ENCODE measurements around the gene CABCOCO1. TPM values are rescaled to one million over a fixed set of nuclear protein-coding genes. Genes with fewer than 3 reads are reported as not detected.

CABCOCO1 gene
- total and polyA plus RNA-seq, 10 of the 15 experiments (the other 5 are each of a cell fraction or from before 2014, with no cell fraction given), result not detected

DNA sequence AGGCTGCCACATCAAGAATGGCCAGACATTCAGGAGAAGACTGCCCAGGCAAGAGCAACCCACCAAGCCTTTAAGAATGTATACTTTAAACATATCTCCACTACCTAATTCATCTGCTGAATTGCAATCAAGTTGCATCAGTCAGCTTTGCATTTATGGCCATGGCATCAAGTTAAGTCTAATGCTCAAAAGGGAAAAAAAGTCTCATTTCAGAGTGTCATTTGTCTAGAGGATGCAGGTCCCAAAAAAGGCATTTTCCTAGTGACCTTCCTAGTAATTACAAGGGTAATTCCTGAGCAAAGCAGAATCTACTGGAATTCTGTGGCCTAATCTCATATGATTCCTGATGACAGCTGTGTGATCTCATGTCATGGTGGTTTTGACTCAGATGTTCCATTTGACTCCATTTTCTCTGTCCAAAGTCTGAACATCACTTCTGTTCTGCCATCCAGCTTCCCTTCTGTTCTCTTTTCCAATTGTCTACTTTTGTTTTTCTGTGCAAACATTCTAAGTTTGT lies 7.3 kb upstream of the CABCOCO1 start:
- intact Hi-C loops (cut with micrococcal nuclease; ENCODE audit: unreplicated experiment) (no loop called here), in situ Hi-C loops (cut with MboI) (no loop called here)
- Histone ChIP-seq H3K9me3 (replicated peaks; ENCODE audit: control insufficient read depth, insufficient read depth, low read length) (no peaks in the 10 kb centered on the region), H3K4me2 (ENCODE audit: control insufficient read depth, insufficient read depth) (no peak overlapping the region), H3K27ac (ENCODE audit: control insufficient read depth, insufficient read depth) (no peak overlapping the region), H3K4me3 (no peak overlapping the region), H3K36me3 (ENCODE audit: control insufficient read depth in 2 of 2, insufficient read depth in 2 of 2, low read length in 1 of 2) (no peaks in the 10 kb centered on the region), H2AFZ (ENCODE audit: control insufficient read depth, low read depth, low read length) (no peak overlapping the region), H4K20me1 (ENCODE audit: control insufficient read depth, insufficient read depth) (no peaks in the 10 kb centered on the region), H3K4me1 (ENCODE audit: control insufficient read depth, insufficient read depth, low read length) (no peaks in the 10 kb centered on the region), H3K9ac (ENCODE audit: control insufficient read depth, insufficient read depth, low read length) (no peak overlapping the region), H3K27me3 (replicated peaks in 1 of 2; ENCODE audit: control insufficient read depth in 2 of 2, insufficient read depth in 2 of 2, low read length in 1 of 2) (no peaks in the 10 kb centered on the region), H3K79me2 (ENCODE audit: control insufficient read depth, insufficient read depth, low read length) (no peaks in the 10 kb centered on the region)
- ChIA-PET POLR2A (no interaction called here), RAD21 (ENCODE audit: unreplicated experiment) (no interaction called here), CTCF (no interaction called here), SMC1A (ENCODE audit: uncharacterized antibody, unreplicated experiment) (no interaction called here)
- ATAC-seq, result no peak
- no TSS peak for BruUV-seq (replicated peaks)
- no peak for DNase-seq (ENCODE audit: low read depth, low spot score)
- no peak for FAIRE-seq
- TF ChIP-seq, protein P1, sequence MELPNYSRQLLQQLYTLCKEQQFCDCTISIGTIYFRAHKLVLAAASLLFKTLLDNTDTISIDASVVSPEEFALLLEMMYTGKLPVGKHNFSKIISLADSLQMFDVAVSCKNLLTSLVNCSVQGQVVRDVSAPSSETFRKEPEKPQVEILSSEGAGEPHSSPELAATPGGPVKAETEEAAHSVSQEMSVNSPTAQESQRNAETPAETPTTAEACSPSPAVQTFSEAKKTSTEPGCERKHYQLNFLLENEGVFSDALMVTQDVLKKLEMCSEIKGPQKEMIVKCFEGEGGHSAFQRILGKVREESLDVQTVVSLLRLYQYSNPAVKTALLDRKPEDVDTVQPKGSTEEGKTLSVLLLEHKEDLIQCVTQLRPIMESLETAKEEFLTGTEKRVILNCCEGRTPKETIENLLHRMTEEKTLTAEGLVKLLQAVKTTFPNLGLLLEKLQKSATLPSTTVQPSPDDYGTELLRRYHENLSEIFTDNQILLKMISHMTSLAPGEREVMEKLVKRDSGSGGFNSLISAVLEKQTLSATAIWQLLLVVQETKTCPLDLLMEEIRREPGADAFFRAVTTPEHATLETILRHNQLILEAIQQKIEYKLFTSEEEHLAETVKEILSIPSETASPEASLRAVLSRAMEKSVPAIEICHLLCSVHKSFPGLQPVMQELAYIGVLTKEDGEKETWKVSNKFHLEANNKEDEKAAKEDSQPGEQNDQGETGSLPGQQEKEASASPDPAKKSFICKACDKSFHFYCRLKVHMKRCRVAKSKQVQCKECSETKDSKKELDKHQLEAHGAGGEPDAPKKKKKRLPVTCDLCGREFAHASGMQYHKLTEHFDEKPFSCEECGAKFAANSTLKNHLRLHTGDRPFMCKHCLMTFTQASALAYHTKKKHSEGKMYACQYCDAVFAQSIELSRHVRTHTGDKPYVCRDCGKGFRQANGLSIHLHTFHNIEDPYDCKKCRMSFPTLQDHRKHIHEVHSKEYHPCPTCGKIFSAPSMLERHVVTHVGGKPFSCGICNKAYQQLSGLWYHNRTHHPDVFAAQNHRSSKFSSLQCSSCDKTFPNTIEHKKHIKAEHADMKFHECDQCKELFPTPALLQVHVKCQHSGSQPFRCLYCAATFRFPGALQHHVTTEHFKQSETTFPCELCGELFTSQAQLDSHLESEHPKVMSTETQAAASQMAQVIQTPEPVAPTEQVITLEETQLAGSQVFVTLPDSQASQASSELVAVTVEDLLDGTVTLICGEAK (IDR thresholded peaks at IDR 0.05; ENCODE audit: borderline replicate concordance), result no peak
- no peak for TF ChIP-seq ZNF217 (IDR thresholded peaks at IDR 0.05)
- TF ChIP-seq, protein P2, sequence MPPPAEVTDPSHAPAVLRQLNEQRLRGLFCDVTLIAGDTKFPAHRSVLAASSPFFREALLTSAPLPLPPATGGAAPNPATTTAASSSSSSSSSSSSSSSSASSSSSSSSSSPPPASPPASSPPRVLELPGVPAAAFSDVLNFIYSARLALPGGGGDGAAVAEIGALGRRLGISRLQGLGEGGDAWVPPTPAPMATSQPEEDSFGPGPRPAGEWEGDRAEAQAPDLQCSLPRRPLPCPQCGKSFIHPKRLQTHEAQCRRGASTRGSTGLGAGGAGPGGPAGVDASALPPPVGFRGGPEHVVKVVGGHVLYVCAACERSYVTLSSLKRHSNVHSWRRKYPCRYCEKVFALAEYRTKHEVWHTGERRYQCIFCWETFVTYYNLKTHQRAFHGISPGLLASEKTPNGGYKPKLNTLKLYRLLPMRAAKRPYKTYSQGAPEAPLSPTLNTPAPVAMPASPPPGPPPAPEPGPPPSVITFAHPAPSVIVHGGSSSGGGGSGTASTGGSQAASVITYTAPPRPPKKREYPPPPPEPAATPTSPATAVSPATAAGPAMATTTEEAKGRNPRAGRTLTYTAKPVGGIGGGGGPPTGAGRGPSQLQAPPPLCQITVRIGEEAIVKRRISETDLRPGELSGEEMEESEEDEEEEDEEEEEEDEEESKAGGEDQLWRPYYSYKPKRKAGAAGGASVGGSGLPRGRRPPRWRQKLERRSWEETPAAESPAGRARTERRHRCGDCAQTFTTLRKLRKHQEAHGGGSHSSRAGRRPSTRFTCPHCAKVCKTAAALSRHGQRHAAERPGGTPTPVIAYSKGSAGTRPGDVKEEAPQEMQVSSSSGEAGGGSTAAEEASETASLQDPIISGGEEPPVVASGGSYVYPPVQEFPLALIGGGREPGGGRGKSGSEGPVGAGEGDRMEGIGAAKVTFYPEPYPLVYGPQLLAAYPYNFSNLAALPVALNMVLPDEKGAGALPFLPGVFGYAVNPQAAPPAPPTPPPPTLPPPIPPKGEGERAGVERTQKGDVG (CRISPR knock-in tag; IDR thresholded peaks at IDR 0.05), result no peak
- TF ChIP-seq, protein P3, sequence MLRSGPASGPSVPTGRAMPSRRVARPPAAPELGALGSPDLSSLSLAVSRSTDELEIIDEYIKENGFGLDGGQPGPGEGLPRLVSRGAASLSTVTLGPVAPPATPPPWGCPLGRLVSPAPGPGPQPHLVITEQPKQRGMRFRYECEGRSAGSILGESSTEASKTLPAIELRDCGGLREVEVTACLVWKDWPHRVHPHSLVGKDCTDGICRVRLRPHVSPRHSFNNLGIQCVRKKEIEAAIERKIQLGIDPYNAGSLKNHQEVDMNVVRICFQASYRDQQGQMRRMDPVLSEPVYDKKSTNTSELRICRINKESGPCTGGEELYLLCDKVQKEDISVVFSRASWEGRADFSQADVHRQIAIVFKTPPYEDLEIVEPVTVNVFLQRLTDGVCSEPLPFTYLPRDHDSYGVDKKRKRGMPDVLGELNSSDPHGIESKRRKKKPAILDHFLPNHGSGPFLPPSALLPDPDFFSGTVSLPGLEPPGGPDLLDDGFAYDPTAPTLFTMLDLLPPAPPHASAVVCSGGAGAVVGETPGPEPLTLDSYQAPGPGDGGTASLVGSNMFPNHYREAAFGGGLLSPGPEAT (IDR thresholded peaks at IDR 0.05; ENCODE audit: low read depth), result no peak
- no peak for TF ChIP-seq GATAD2B (conservative IDR thresholded peaks at IDR 0.05; ENCODE audit: low read depth)
- TF ChIP-seq BCL11A (IDR thresholded peaks at IDR 0.05; ENCODE audit: low read depth, low read length), result no peak
- TF ChIP-seq, protein P4, sequence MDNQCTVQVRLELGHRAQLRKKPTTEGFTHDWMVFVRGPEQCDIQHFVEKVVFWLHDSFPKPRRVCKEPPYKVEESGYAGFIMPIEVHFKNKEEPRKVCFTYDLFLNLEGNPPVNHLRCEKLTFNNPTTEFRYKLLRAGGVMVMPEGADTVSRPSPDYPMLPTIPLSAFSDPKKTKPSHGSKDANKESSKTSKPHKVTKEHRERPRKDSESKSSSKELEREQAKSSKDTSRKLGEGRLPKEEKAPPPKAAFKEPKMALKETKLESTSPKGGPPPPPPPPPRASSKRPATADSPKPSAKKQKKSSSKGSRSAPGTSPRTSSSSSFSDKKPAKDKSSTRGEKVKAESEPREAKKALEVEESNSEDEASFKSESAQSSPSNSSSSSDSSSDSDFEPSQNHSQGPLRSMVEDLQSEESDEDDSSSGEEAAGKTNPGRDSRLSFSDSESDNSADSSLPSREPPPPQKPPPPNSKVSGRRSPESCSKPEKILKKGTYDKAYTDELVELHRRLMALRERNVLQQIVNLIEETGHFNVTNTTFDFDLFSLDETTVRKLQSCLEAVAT (IDR thresholded peaks at IDR 0.05), result no peak
- TF ChIP-seq, protein P5, sequence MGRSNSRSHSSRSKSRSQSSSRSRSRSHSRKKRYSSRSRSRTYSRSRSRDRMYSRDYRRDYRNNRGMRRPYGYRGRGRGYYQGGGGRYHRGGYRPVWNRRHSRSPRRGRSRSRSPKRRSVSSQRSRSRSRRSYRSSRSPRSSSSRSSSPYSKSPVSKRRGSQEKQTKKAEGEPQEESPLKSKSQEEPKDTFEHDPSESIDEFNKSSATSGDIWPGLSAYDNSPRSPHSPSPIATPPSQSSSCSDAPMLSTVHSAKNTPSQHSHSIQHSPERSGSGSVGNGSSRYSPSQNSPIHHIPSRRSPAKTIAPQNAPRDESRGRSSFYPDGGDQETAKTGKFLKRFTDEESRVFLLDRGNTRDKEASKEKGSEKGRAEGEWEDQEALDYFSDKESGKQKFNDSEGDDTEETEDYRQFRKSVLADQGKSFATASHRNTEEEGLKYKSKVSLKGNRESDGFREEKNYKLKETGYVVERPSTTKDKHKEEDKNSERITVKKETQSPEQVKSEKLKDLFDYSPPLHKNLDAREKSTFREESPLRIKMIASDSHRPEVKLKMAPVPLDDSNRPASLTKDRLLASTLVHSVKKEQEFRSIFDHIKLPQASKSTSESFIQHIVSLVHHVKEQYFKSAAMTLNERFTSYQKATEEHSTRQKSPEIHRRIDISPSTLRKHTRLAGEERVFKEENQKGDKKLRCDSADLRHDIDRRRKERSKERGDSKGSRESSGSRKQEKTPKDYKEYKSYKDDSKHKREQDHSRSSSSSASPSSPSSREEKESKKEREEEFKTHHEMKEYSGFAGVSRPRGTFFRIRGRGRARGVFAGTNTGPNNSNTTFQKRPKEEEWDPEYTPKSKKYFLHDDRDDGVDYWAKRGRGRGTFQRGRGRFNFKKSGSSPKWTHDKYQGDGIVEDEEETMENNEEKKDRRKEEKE (IDR thresholded peaks at IDR 0.05), result no peak
- TF ChIP-seq, protein P6, sequence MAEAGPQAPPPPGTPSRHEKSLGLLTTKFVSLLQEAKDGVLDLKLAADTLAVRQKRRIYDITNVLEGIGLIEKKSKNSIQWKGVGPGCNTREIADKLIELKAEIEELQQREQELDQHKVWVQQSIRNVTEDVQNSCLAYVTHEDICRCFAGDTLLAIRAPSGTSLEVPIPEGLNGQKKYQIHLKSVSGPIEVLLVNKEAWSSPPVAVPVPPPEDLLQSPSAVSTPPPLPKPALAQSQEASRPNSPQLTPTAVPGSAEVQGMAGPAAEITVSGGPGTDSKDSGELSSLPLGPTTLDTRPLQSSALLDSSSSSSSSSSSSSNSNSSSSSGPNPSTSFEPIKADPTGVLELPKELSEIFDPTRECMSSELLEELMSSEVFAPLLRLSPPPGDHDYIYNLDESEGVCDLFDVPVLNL (IDR thresholded peaks at IDR 0.05; ENCODE audit: low read depth, low read length), result no peak
